Forelimb muscle (tissue), 1 donor: ENCODE results near the gene ADSS1. TPM values are rescaled to one million over a fixed set of nuclear protein-coding genes. Genes with fewer than 3 reads are reported as not detected.

Experiments used
- DNase-seq: peaks from one replicate; pipeline ENCODE4 v3.0.0-alpha.2; 2013; ENCODE audit warnings: low read depth
- polyA plus RNA-seq: library from polyadenylated mRNA; unstranded; fragments of 120-200 nt; gene quantifications from one replicate; pipeline ENCODE4 v1.2.1, GENCODE V29; 2013; ENCODE audit not compliant: insufficient read length

ADSS1 gene
- polyA plus RNA-seq, 1 donor, result 82.3 TPM

DNA sequence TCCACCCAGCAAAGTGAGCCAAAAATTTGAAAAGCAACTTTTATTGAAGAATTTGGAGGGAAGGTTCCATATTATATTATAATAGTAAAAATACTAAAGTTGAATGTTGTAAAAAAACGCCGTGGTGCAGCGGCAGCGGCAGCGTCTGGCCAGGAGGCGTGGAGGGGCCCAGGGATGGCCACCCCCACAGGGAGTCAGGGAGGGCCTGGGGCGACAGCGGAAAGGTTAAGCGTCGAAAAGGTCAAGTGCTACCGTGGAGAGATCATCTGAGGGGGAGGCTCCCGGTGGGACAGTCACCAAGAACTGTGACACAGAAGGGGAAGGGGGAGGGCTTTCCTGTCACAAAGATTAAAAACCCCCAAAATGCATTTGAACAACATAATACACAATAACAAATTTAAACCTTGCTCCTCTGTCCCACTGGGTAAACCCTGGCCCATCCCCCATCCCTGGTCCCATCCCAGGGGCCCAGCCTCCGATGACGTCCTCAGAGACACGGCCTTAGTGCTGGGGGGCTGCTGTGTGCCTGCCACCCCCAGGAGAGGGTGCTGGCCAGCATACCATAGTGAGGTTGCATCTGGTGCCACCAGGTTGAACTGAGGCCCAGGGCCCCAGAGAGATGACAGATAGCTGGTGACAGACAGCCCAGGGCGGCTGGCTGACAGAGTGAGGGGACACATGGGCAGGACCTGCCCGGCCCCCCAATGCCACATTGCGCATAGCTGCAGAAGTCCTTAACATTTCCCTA lies 45.5 kb downstream of the ADSS1 start:
- no peak for DNase-seq

DNA sequence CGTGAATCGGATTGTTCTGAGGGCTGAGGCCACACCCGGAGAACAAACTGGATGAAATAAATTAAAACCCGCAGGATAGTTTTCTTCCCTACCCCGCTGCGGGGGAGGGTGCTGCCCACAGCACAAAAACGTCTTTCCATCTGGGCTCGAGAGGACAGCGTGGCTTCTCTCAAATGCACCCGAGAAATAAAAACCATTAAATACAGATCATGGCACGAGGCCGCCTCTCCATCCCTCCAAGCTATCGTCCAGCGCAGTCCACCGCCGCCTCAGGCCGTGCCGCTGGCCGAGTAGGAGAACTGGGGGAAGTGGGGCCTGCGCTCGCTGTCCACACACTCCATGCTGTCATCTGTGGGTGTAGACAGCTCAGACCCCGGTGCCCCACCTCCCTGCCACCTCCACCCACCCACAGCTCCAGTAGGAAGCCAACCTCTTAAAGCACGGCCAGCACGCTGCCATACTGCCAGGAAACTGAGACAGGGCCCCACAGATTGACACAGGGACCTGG lies 46.1 kb downstream of the ADSS1 start:
- DNase-seq, result no peak

- DNase-seq, result no peak
Observed at GRCh38 chr14:104770851-104771272, 46.8 kb downstream of the ADSS1 start.

GRCh38 chr14:104771374-104771773 lies 47.3 kb downstream of the ADSS1 start:
- no peak for DNase-seq

DNA sequence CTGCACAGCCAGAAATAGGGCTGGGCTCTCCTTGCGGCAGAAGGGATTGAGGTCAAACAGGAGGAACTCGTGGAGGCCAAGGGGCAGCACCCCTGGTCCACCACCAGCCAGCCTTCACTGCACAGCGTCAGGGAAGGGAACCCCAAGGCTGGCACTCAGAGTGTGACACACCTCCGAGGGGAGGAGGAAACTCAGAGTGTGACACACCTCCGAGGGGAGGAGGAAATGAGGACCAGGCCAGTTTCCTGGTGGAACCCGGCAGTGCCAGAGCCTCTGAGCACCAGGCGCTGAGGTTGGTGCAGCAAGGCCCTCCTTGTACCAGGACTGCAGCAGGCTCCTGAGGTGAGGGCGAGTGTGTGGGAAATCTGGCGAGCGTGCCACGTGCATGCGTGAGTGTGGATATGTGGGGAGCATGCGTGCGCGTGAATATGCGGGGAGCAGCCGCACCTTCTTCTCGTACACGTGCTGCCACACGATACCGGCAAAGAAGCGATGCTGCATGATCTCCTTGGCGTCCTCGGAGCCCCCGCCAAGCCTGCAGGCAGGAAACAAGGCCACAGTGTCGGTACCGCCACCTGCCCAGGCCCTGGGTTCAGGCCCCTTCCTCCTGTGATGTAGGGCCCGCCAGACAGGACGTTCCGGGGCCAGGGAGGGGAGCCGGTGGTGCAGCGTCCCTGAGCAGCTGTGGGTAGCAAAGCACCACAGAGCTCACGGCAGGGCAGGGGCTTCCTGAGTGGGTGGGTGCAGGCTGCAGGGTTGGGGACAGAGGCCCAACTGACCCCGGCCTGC lies 48.1 kb downstream of the ADSS1 start:
- DNase-seq, result no peak

GRCh38 chr14:104772707-104773504 lies 48.9 kb downstream of the ADSS1 start:
- DNase-seq, result no peak

DNA sequence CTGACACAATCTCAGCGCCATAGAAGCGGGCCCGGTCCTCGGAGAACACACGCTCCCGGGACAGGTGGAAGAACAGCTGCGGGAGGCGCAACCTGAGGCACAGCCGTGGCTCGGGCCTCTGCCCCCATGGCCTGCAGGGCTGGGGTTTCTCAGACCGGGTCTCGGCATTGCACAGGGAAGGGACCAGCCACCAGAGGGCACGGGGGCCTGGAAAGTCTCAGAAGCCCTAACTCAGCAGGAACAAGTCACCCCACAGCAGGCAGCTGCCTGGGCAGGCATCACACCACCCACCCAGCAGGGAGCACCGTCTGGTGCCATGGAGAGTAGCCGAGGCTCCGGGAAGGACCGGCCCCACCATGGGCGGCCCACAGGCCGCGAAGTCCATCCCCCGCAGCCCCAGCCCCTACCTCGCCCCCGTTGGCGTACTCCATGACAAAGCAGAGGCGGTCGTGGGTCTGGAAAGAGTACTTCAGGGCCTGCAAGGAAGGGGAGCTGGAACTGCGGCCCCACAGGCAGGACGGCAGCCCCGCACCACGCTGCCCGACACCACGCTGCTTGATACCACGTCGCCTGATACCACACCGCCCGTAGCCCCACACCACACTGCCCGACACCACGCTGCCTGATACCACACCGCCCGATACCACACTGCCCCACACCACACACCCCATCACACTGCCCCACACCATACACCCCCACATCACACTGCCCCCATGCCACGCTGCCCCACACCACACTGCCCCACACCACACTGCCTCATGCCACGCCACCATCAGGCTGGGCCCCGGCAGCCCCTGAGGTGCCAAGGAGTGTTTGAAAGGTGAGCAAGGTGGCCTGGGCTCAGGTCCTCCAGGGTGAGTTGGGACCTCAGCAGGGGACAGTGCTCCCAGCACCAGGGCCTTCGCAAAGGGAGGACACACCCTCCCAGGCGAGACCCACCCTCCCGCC lies 49.8 kb downstream of the ADSS1 start:
- no peak for DNase-seq

GRCh38 chr14:104774453-104775072 lies 50.5 kb downstream of the ADSS1 start:
- no peak for DNase-seq

DNA sequence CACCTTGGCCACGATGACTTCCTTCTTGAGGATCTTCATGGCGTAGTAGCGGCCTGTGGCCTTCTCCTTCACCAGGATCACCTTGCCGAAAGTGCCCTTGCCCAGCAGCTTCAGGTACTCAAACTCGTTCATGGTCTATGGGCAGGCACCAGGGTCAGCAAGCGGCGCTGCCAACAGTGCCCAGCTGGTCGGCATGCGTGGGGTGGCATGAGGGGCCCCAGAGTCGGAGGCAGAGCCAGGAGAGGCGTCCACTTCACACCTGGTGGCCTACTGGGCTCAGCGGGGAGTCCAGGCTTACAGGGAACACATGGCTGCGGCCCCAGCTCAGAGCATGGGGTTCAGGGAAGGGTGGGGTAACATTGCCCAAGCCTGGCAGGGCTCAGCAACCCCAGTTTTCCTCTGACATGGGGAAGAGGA lies 51.1 kb downstream of the ADSS1 start:
- no peak for DNase-seq

DNA sequence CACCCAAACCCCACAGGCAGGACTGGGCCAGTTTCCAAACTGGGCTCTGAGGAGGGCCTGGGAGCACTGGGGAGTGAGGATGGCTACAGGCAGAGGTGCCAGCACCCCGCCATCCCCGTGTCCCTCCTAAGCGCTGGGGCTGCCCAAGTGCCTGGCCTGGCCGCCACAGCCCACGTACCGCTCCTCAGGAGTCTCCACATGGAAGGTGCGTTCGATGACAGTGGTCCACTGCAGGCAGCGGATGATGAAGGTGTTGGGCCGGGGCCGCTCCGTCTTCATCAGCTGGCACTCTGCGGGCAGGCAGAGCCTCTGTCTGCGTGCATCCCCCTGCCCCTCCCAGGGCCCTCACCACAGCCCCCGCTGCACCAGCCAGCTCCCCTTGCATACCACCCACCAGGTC lies 52.5 kb downstream of the ADSS1 start:
- no peak for DNase-seq

DNA sequence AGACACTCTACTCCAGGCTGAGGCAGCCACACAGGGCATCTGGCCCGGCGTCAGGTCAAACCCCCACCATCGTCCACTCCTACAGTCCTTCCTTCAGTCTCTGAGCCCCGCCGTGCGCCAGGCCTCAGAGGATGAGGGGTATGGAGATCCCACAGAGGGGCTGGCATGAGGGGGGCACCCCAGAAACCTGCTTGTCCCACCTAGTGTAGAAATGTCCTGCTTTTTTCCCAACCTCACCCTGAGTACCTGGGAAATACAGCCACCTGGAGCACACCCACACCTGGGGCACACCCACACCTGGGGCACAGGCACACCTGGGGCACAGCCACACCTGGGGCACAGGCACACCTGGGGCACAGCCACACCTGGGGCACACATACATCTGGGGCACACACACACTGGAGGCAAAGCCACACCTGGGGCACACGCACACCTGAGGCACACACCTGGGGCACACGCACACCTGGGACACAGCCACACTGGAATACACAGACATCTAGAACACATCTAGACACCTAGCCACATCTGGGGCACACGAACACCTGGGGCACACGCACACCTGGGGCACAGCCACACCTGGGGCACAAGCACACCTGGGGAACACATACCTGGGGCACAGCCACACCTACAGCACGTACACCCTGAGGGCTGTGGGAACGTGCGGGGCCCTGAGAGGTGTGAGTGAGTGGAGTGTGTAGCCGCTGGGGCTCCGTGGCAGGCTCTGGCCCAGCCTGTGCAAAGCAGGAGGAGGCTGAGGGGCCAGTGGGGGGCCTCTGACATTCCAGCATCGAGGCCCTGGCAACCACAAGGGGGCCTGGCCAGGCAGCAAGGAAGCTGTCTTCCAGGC lies 53.2 kb downstream of the ADSS1 start:
- DNase-seq, result no peak

DNA sequence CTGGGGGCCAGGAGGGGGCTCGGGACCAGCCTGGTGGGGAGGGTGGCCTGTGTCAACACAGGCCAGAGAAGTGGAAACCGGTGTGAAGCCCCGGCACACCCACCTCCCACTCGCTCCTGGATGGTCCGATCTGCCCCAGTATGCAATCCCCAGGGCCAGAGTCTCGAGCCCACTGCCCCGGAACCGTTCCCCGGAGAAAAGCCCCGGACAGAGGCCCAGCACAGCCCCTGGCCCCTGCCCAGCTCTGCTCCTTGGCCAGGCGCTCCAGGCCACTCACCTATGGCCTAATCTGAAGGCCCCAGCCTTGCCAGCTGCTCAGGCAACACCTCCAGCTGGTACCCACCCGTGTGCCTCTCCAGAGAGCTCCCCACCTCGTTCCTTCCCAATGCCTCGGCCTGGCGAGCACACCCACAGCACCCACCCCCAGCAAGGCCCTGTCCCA lies 53.8 kb downstream of the ADSS1 start:
- DNase-seq, result no peak

DNA sequence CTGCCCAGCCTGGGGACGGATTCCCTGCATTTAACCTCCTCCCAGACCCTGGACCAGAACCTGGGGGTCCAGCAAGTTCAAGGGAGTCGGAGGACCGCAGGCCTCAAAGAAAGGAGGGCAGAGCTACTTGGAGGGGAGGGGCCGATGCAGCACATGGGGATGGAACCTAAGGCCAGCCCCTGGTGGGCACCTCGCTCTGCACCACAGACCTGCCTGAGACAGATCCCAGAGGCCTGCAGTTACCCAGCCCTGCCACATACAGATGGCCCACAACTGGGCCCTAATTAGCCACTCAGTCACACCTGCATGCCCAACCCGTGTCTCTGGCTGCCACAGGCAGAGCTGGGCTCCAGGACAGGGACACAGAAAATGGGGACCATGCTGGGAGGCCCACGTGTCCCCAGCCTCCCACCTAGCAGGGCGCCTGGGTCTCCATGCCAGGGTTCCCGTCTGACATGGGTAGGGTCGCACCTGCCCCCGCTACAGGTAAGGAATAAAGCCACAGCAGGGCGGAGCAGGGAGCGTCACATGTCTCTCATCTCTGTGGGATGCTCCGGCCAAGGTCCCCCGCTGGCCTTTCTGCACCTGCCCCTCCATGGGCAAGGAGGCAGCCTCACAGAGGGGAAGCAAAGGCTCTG lies 54.8 kb downstream of the ADSS1 start:
- DNase-seq, result no peak

GRCh38 chr14:104779776-104780512 lies 55.9 kb downstream of the ADSS1 start:
- DNase-seq, result no peak

- no peak for DNase-seq
Observed at GRCh38 chr14:104780513-104781030, 56.5 kb downstream of the ADSS1 start.

DNA sequence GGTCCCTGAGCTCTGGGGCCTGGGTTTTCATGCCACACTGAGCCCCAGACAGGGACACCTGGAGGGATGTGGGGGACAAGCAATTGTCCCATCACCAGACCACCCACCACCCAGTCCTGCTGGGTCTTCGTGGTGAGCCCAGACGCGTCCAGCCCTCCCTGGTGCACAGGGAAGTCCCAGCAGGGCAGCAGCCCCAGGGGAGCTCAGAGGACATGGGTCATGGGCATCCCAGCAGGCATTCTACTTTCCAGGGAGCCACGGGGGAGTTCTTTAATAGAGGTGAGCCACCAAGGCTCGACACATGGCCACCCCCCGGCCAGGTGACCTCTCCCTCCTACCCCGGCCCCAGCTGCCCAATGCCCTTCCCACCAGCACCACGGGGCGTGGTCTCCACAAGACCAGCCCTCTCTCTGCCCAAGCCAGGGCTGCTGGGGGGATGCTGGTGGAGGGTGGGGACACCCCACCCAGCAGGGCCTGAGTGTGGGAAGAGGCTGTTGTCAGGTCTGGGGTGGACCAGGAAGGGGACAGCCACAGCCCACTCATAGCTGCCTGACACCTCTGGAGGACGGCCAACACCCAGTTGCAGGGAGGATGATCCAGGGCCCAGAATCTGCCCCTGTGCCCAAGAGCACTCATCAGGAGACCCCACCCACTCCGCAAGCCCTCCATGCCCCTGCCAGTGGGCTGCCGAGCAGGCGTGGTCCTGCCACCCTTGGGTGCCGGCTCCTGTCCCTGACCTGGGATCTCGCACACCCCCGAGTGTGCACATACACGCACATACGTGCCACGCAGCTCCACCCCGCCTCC lies 57.4 kb downstream of the ADSS1 start:
- DNase-seq, result no peak
